MCF 10A (cell line): ENCODE results near the gene RAB28. TPM values are rescaled to one million over a fixed set of nuclear protein-coding genes. Genes with fewer than 3 reads are reported as not detected.

Source experiments
- BruUV-seq: library from RNA; stranded (reverse); fragments of 400-500 nt; replicated peaks from 2 replicates; lab custom pipeline; 2021; lab: Mats Ljungman, UMichigan
- CTCF ChIA-PET: fragments of 300-600 bp; sonication (Branson Sonifier 250); formaldehyde crosslinking; extraction: SDS; loops from one replicate; lab custom pipeline; 2021; ENCODE audit warnings: antibody characterized with exemption, inconsistent platforms; lab: Yijun Ruan, JAX
- POLR2A ChIA-PET: fragments of 300-600, 350-650 bp; sonication (Branson Sonifier 250); formaldehyde crosslinking; extraction: SDS; loops from one replicate; lab custom pipeline; 2020; ENCODE audit warnings: antibody characterized with exemption, inconsistent platforms; lab: Yijun Ruan, JAX
- DNase-seq: peaks from one replicate; pipeline ENCODE4 v3.0.0-alpha.2; 2018; ENCODE audit not compliant: unreplicated experiment
- H3K27ac Mint-ChIP-seq: one replicate; pipeline ENCODE4 v1.8.0; 2022; ENCODE audit warnings: mild to moderate bottlenecking, low read depth, mixed read lengths; ENCODE audit not compliant: unreplicated experiment
- H3K27me3 Mint-ChIP-seq: one replicate; pipeline ENCODE4 v1.8.0; 2022; ENCODE audit warnings: mixed read lengths; ENCODE audit not compliant: insufficient read depth, unreplicated experiment
- H3K36me3 Mint-ChIP-seq: one replicate; pipeline ENCODE4 v1.8.0; 2022; ENCODE audit warnings: mild to moderate bottlenecking, moderate library complexity, mixed read lengths; ENCODE audit not compliant: insufficient read depth, unreplicated experiment
- H3K4me1 Mint-ChIP-seq: one replicate; pipeline ENCODE4 v1.8.0; 2022; ENCODE audit warnings: mixed read lengths; ENCODE audit not compliant: insufficient read depth, unreplicated experiment
- H3K4me3 Mint-ChIP-seq: one replicate; pipeline ENCODE4 v1.8.0; 2022; ENCODE audit warnings: mild to moderate bottlenecking, moderate library complexity, mixed read lengths; ENCODE audit not compliant: unreplicated experiment
- H3K9me3 Mint-ChIP-seq: one replicate; pipeline ENCODE4 v1.8.0; 2022; ENCODE audit warnings: mixed read lengths; ENCODE audit not compliant: unreplicated experiment
- intact Hi-C: fragments of 100-400 bp; cut with micrococcal nuclease; formaldehyde crosslinking; loops from 2 replicates; pipeline ENCODE4 v1.14.1; 2022
- total RNA-seq: library from RNA; stranded (reverse); gene quantifications from 2 replicates; pipeline ENCODE4 v1.2.3, GENCODE V29; 2022
- TF ChIP-seq, protein P1 (sequence below): fragments of 200-600 bp; IDR thresholded peaks from one replicate; pipeline ENCODE4 v1.8.0; 2022; ENCODE audit warnings: antibody characterized with exemption, mild to moderate bottlenecking; ENCODE audit not compliant: unreplicated experiment

RAB28 gene
- total RNA-seq, 1 experiment from 2014 or later: 15.9 TPM

DNA sequence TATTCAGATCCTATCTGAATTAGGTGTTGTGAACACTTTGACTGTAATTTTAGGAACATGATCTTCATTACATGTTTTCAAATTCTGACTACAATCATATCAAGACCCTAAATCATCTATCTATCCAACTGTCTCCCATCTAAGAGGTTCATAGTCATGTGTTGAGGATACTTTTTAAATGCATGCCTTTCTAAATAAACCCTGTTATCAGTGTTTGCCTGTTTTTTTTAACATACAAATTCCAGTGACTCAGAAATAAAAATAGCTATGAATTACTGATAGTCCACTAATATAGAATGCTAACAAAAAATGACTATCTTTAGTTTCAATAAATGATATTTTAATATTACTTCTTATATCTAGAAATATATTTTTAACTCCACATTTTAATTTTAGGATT is 8.0 kb downstream of the RAB28 start:
- ChIA-PET CTCF (interaction anchor here (0.7 kb wide), 1 partner anchor 50 kb away, joined by 3 read pairs; no protein-coding TSS in a partner anchor), POLR2A (interaction anchor here (0.6 to 1.0 kb wide), 2 partner anchors 8 to 21 kb away, joined by 3 read pairs; partner anchors contain the start of gene RAB28)
- Mint-ChIP-seq H3K4me1 (no peaks in the 10 kb centered on the region), H3K4me3 (no peak overlapping the region), H3K36me3 (peaks cover 4% of the 10 kb centered on the region), H3K27ac (no peak overlapping the region), H3K27me3 (no peaks in the 10 kb centered on the region), H3K9me3 (no peaks in the 10 kb centered on the region)
- BruUV-seq: no TSS peak
- intact Hi-C loops: no loop called here
- no peak for DNase-seq
- TF ChIP-seq, protein P1, sequence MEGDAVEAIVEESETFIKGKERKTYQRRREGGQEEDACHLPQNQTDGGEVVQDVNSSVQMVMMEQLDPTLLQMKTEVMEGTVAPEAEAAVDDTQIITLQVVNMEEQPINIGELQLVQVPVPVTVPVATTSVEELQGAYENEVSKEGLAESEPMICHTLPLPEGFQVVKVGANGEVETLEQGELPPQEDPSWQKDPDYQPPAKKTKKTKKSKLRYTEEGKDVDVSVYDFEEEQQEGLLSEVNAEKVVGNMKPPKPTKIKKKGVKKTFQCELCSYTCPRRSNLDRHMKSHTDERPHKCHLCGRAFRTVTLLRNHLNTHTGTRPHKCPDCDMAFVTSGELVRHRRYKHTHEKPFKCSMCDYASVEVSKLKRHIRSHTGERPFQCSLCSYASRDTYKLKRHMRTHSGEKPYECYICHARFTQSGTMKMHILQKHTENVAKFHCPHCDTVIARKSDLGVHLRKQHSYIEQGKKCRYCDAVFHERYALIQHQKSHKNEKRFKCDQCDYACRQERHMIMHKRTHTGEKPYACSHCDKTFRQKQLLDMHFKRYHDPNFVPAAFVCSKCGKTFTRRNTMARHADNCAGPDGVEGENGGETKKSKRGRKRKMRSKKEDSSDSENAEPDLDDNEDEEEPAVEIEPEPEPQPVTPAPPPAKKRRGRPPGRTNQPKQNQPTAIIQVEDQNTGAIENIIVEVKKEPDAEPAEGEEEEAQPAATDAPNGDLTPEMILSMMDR: no peak

DNA sequence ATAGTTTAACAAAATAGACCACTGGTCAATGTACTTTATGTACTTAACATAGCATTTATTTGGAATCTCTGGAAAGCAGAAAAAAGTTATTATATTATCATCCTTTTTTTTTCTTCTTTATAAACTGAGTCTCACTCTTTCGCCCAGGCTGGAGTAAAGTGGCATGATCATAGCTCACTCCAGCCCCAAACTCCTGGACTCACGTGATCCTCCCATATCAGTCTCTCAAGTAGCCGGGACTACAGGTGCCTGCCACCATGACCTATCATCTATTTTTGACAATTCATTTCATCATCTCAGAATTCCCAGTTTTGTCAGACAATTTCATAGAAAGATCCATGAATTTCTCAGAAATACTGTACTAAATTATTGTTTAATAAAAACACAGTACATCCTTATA is 12.7 kb downstream of the RAB28 start:
- BruUV-seq: no TSS peak
- Mint-ChIP-seq H3K4me3 (no peak overlapping the region), H3K9me3 (no peaks in the 10 kb centered on the region), H3K27ac (no peak overlapping the region), H3K4me1 (no peaks in the 10 kb centered on the region), H3K27me3 (no peaks in the 10 kb centered on the region), H3K36me3 (no peaks in the 10 kb centered on the region)
- POLR2A ChIA-PET: interaction anchor here (0.7 to 2.9 kb wide), 2 partner anchors 12 to 14 kb away, joined by 3 to 9 read pairs; no protein-coding TSS in a partner anchor
- intact Hi-C loops: no loop called here
- DNase-seq: no peak
- CTCF ChIA-PET: no interaction called here
- TF ChIP-seq, protein P1: no peak

DNA sequence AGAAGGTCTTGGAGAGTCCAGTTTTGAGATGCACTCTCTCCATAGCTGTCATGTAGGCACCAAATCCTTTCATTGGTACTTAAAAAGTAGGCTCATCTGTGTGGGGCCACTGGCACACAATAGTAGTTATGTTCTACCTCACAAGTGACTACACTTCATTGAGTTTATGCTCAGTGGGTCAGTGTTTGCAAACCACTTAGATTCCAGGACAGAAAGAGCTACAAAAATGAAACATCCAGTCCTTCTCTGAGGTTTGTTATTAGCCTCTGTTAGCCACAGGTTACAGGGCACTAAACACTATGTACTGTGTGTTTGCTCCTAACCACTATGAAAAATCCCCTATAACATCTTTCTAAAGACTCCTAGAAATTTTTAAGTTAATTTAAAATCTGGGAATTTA is 13.8 kb downstream of the RAB28 start:
- Mint-ChIP-seq H3K27me3 (no peaks in the 10 kb centered on the region), H3K4me1 (no peaks in the 10 kb centered on the region), H3K9me3 (peaks cover 6% of the 10 kb centered on the region), H3K27ac (no peak overlapping the region), H3K4me3 (no peak overlapping the region), H3K36me3 (no peaks in the 10 kb centered on the region)
- CTCF ChIA-PET: interaction anchor here (1.0 kb wide), 1 partner anchor 617 kb away, joined by 3 read pairs; no protein-coding TSS in a partner anchor
- no TSS peak for BruUV-seq
- intact Hi-C loops: no loop called here
- TF ChIP-seq, protein P1: no peak
- DNase-seq: no peak
- POLR2A ChIA-PET: no interaction called here

DNA sequence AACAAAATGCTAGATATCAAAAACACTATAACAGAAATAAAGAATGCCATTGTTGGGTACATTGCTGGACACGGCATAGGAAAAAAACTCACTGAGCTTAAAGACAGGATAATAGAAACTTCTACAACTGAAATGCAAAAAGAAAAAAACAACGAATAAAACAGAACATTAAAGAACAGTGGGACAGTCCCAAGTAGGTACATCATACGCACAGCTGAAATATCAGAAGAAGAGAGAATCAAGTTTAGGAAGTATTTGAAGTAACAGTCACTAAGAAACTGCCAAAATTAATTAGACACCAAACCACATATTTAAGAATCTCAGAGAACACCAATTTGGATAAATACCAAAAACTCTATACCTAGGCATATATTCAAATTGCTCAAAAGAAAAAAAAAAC is 19.2 kb downstream of the RAB28 start:
- Mint-ChIP-seq H3K4me1 (peaks cover 8% of the 10 kb centered on the region), H3K9me3 (peaks cover 8% of the 10 kb centered on the region), H3K27me3 (no peaks in the 10 kb centered on the region), H3K27ac (no peak overlapping the region), H3K4me3 (no peak overlapping the region), H3K36me3 (peaks cover 6% of the 10 kb centered on the region)
- intact Hi-C loops: no loop called here
- POLR2A ChIA-PET: interaction anchor here (0.8 kb wide), 1 partner anchor 20 kb away, joined by 3 read pairs; no protein-coding TSS in a partner anchor
- BruUV-seq: no TSS peak
- no peak for DNase-seq
- CTCF ChIA-PET: interaction anchor here (0.7 to 1.5 kb wide), 2 partner anchors 9 to 249 kb away, joined by 3 to 5 read pairs; no protein-coding TSS in a partner anchor
- TF ChIP-seq, protein P1: no peak
